ENCODE results near the gene SAMD7.

Gene SAMD7

GRCh38 chr3:169901453-169901852 lies 9.9 kb upstream of the SAMD7 start:
- no peak for TF ChIP-seq TCF12 (IDR thresholded peaks at IDR 0.05; ENCODE audit: low read depth)
- no peak for TF ChIP-seq MAX (IDR thresholded peaks at IDR 0.05)
- no peak for TF ChIP-seq CEBPB (IDR thresholded peaks at IDR 0.05)
- no peak for TF ChIP-seq FOXM1 (IDR thresholded peaks at IDR 0.05; ENCODE audit: borderline replicate concordance, low read depth)
- no peak for TF ChIP-seq YY1 (IDR thresholded peaks at IDR 0.05; ENCODE audit: low read depth)
- no peak for TF ChIP-seq TAF1 (IDR thresholded peaks at IDR 0.05; ENCODE audit: low read depth)
- TF ChIP-seq, protein P1, sequence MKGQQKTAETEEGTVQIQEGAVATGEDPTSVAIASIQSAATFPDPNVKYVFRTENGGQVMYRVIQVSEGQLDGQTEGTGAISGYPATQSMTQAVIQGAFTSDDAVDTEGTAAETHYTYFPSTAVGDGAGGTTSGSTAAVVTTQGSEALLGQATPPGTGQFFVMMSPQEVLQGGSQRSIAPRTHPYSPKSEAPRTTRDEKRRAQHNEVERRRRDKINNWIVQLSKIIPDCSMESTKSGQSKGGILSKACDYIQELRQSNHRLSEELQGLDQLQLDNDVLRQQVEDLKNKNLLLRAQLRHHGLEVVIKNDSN (IDR thresholded peaks at IDR 0.05), result no peak
- no peak for TF ChIP-seq EP300 (IDR thresholded peaks at IDR 0.05; ENCODE audit: borderline replicate concordance)
- no peak for TF ChIP-seq TEAD4 (IDR thresholded peaks at IDR 0.05)
- TF ChIP-seq, protein P2, sequence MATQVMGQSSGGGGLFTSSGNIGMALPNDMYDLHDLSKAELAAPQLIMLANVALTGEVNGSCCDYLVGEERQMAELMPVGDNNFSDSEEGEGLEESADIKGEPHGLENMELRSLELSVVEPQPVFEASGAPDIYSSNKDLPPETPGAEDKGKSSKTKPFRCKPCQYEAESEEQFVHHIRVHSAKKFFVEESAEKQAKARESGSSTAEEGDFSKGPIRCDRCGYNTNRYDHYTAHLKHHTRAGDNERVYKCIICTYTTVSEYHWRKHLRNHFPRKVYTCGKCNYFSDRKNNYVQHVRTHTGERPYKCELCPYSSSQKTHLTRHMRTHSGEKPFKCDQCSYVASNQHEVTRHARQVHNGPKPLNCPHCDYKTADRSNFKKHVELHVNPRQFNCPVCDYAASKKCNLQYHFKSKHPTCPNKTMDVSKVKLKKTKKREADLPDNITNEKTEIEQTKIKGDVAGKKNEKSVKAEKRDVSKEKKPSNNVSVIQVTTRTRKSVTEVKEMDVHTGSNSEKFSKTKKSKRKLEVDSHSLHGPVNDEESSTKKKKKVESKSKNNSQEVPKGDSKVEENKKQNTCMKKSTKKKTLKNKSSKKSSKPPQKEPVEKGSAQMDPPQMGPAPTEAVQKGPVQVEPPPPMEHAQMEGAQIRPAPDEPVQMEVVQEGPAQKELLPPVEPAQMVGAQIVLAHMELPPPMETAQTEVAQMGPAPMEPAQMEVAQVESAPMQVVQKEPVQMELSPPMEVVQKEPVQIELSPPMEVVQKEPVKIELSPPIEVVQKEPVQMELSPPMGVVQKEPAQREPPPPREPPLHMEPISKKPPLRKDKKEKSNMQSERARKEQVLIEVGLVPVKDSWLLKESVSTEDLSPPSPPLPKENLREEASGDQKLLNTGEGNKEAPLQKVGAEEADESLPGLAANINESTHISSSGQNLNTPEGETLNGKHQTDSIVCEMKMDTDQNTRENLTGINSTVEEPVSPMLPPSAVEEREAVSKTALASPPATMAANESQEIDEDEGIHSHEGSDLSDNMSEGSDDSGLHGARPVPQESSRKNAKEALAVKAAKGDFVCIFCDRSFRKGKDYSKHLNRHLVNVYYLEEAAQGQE (IDR thresholded peaks at IDR 0.05; ENCODE audit: low read depth), result no peak
- TF ChIP-seq ZBTB7A (IDR thresholded peaks at IDR 0.05; ENCODE audit: low read depth), result no peak
- no peak for TF ChIP-seq CREB1 (IDR thresholded peaks at IDR 0.05; ENCODE audit: low read depth)
- TF ChIP-seq NFIC (IDR thresholded peaks at IDR 0.05), result no peak
- no peak for TF ChIP-seq RAD21 (IDR thresholded peaks at IDR 0.05; ENCODE audit: low read depth)
- TF ChIP-seq EGR1 (IDR thresholded peaks at IDR 0.05), result no peak

- TF ChIP-seq, protein P2 (IDR thresholded peaks at IDR 0.05; ENCODE audit: low read depth), result no peak
Observed at GRCh38 chr3:169905404-169905803, 6.0 kb upstream of the SAMD7 start.

DNA sequence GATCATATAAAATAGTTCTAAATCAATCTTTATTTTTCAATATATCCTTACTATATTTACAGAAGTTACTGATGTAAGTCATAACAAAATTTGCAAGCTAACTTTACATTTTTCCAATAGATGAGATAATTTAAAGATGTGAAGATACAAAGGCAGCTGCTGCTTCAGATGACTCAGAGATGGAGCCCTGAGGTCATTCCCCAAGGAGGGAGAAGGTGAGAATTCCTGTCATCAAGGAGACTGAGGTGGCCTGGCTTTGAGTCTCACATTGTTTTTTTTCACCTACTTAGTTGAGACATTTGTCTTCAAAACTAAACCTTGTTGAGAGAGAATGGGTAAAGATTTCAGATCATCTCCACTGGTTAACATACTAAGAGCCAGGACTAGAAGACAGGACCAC lies 3.9 kb upstream of the SAMD7 start:
- TF ChIP-seq EGR1 (IDR thresholded peaks at IDR 0.05) (no peak), CEBPB (IDR thresholded peaks at IDR 0.05) (no peak), TAF1 (IDR thresholded peaks at IDR 0.05; ENCODE audit: low read depth) (no peak), ZBTB7A (IDR thresholded peaks at IDR 0.05; ENCODE audit: low read depth) (no peak), FOXM1 (IDR thresholded peaks at IDR 0.05; ENCODE audit: borderline replicate concordance, low read depth) (no peak), MAX (IDR thresholded peaks at IDR 0.05) (no peak), TCF12 (IDR thresholded peaks at IDR 0.05; ENCODE audit: low read depth) (no peak), YY1 (IDR thresholded peaks at IDR 0.05; ENCODE audit: low read depth) (no peak), RAD21 (IDR thresholded peaks at IDR 0.05; ENCODE audit: low read depth) (no peak), EP300 (IDR thresholded peaks at IDR 0.05; ENCODE audit: borderline replicate concordance) (no peak), CREB1 (IDR thresholded peaks at IDR 0.05; ENCODE audit: low read depth) (no peak), TEAD4 (IDR thresholded peaks at IDR 0.05) (no peak)
- TF ChIP-seq, protein P1 (IDR thresholded peaks at IDR 0.05), result no peak
- TF ChIP-seq, protein P2 (IDR thresholded peaks at IDR 0.05; ENCODE audit: low read depth), result no peak

- TF ChIP-seq RAD21 (IDR thresholded peaks at IDR 0.05; ENCODE audit: low read depth) (no peak), TCF12 (IDR thresholded peaks at IDR 0.05; ENCODE audit: low read depth) (no peak), EGR1 (IDR thresholded peaks at IDR 0.05) (no peak), TAF1 (IDR thresholded peaks at IDR 0.05; ENCODE audit: low read depth) (no peak), CREB1 (IDR thresholded peaks at IDR 0.05; ENCODE audit: low read depth) (no peak), TEAD4 (IDR thresholded peaks at IDR 0.05) (no peak), FOXM1 (IDR thresholded peaks at IDR 0.05; ENCODE audit: borderline replicate concordance, low read depth) (no peak), CEBPB (IDR thresholded peaks at IDR 0.05) (no peak), ZBTB7A (IDR thresholded peaks at IDR 0.05; ENCODE audit: low read depth) (no peak), NFIC (IDR thresholded peaks at IDR 0.05) (no peak)
- TF ChIP-seq, protein P1 (IDR thresholded peaks at IDR 0.05), result no peak
Observed at GRCh38 chr3:169907944-169908343, 3.4 kb upstream of the SAMD7 start.
